ENCODE measurements around the gene TTC28.

The TTC28 gene

DNA sequence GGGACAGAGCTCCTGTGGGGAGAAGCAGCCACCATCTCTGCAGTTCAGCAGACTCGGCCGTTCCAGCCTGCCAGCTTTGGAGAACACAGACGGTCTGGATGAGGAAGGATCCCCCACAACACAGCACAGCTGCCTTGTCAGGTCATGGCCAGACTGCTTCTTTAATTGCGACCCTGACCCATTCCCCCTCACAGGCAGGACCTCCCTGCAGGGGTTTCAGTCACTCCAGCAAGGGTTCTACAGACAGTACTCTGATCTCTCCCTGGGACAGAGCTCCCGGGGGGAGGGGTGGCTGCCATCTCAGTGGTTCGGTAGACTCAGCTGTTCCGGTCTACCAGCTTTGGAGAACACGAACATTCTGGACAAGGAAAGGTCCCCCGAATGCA is 173.5 kb downstream of the TTC28 start:
- ChIA-PET CTCF (no interaction called here), POLR2A (interaction anchor here (0.5 kb wide), 1 partner anchor 1398 kb away, joined by 3 read pairs; no protein-coding TSS in a partner anchor)
- no peaks in the 10 kb centered on the region for H3K36me3 ChIP-seq (ENCODE audit: control insufficient read depth in 2 of 2, insufficient read depth in 1 of 2, low read length in 2 of 2)
- TF ChIP-seq ZNF138 (tag by site-specific recombination; IDR thresholded peaks at IDR 0.05; ENCODE audit: borderline replicate concordance) (no peak), ZNF747 (tag by site-specific recombination; IDR thresholded peaks at IDR 0.05) (no peak), ZNF146 (tag by site-specific recombination; IDR thresholded peaks at IDR 0.05) (no peak), ZNF701 (tag by site-specific recombination; IDR thresholded peaks at IDR 0.05) (no peak), PRDM1 (tag by site-specific recombination; IDR thresholded peaks at IDR 0.05) (no peak), ZNF48 (tag by site-specific recombination; IDR thresholded peaks at IDR 0.05) (no peak), SCRT2 (tag by site-specific recombination; IDR thresholded peaks at IDR 0.05) (no peak), ZNF184 (tag by site-specific recombination; IDR thresholded peaks at IDR 0.05) (no peak), GLIS1 (tag by site-specific recombination; IDR thresholded peaks at IDR 0.05) (no peak), ZNF16 (tag by site-specific recombination; IDR thresholded peaks at IDR 0.05; ENCODE audit: low read depth) (no peak)
- H3K4me1 ChIP-seq (ENCODE audit: control insufficient read depth, insufficient read depth, low read length), result no peaks in the 10 kb centered on the region
- no peaks in the 10 kb centered on the region for H3K9me3 ChIP-seq (ENCODE audit: control insufficient read depth, insufficient read depth, low read depth, low read length)
- H3K4me3 ChIP-seq (ENCODE audit: low read depth, low read length), result no peak overlapping the region
- H3K27ac ChIP-seq (ENCODE audit: extremely low read depth, low read depth, low read length), result no peak overlapping the region

DNA sequence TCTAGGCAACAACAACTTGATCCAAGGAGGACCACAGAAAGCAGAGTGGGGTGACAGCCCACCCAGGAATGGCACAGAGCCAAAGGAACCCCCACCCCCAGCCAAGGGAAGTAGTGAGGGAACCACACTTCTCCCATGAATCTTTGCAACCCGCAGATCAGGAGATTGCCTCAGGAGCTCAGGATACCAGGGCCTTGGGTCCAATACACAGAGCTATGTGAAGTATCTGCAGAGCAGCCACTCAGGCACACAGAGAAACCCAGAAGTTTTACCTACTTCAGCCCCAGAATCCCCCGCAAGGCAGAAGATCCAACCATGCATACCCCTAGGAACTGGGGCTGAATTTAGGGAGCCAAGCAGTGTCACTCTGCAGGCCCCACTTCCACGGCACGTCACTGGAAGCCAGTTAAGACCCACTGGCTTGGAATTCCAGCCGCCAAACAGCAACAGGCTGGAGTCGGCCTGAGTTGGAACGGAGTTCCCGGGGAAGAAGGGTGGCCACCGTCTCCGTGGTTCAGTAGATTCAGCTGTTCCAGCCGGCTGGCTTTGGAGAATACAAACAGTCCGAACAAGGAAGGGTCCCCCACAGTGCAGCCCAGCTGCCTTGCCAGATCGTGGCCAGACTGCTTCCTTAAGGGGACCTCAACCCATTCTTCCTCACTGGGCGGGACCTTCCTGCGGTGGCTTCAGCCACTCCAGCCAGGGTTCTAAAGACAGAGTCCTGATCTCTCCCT is 174.1 kb downstream of the TTC28 start:
- ChIA-PET CTCF (no interaction called here), POLR2A (no interaction called here)
- Histone ChIP-seq H3K9me3 (ENCODE audit: control insufficient read depth, insufficient read depth, low read depth, low read length) (no peaks in the 10 kb centered on the region), H3K4me1 (ENCODE audit: control insufficient read depth, insufficient read depth, low read length) (no peaks in the 10 kb centered on the region), H3K27ac (ENCODE audit: extremely low read depth, low read depth, low read length) (no peak overlapping the region), H3K36me3 (ENCODE audit: control insufficient read depth in 2 of 2, insufficient read depth in 1 of 2, low read length in 2 of 2) (no peaks in the 10 kb centered on the region), H3K4me3 (ENCODE audit: low read depth, low read length) (no peak overlapping the region)
- TF ChIP-seq, protein P1, sequence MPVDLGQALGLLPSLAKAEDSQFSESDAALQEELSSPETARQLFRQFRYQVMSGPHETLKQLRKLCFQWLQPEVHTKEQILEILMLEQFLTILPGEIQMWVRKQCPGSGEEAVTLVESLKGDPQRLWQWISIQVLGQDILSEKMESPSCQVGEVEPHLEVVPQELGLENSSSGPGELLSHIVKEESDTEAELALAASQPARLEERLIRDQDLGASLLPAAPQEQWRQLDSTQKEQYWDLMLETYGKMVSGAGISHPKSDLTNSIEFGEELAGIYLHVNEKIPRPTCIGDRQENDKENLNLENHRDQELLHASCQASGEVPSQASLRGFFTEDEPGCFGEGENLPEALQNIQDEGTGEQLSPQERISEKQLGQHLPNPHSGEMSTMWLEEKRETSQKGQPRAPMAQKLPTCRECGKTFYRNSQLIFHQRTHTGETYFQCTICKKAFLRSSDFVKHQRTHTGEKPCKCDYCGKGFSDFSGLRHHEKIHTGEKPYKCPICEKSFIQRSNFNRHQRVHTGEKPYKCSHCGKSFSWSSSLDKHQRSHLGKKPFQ (tag by site-specific recombination; IDR thresholded peaks at IDR 0.05), result no peak
- no peak for TF ChIP-seq ZNF350 (tag by site-specific recombination; IDR thresholded peaks at IDR 0.05)
- TF ChIP-seq, protein P2, sequence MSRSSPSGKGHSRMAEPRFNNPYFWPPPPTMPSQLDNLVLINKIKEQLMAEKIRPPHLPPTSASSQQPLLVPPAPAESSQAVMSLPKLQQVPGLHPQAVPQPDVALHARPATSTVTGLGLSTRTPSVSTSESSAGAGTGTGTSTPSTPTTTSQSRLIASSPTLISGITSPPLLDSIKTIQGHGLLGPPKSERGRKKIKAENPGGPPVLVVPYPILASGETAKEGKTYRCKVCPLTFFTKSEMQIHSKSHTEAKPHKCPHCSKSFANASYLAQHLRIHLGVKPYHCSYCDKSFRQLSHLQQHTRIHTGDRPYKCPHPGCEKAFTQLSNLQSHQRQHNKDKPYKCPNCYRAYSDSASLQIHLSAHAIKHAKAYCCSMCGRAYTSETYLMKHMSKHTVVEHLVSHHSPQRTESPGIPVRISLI (tag by site-specific recombination; IDR thresholded peaks at IDR 0.05), result no peak
- no peak for TF ChIP-seq ZSCAN30 (tag by site-specific recombination; IDR thresholded peaks at IDR 0.05)
- TF ChIP-seq, protein P3, sequence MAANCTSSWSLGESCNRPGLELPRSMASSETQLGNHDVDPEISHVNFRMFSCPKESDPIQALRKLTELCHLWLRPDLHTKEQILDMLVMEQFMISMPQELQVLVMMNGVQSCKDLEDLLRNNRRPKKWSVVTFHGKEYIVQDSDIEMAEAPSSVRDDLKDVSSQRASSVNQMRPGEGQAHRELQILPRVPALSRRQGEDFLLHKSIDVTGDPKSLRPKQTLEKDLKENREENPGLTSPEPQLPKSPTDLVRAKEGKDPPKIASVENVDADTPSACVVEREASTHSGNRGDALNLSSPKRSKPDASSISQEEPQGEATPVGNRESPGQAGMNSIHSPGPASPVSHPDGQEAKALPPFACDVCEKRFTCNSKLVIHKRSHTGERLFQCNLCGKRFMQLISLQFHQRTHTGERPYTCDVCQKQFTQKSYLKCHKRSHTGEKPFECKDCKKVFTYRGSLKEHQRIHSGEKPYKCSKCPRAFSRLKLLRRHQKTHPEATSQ (tag by site-specific recombination; IDR thresholded peaks at IDR 0.05), result no peak
- no peak for TF ChIP-seq ZNF624 (tag by site-specific recombination; IDR thresholded peaks at IDR 0.05)
- no peak for TF ChIP-seq YY1 (tag by site-specific recombination; IDR thresholded peaks at IDR 0.05)
- TF ChIP-seq, protein P4, sequence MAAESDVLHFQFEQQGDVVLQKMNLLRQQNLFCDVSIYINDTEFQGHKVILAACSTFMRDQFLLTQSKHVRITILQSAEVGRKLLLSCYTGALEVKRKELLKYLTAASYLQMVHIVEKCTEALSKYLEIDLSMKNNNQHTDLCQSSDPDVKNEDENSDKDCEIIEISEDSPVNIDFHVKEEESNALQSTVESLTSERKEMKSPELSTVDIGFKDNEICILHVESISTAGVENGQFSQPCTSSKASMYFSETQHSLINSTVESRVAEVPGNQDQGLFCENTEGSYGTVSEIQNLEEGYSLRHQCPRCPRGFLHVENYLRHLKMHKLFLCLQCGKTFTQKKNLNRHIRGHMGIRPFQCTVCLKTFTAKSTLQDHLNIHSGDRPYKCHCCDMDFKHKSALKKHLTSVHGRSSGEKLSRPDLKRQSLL (tag by site-specific recombination; IDR thresholded peaks at IDR 0.05), result no peak
- TF ChIP-seq, protein P5, sequence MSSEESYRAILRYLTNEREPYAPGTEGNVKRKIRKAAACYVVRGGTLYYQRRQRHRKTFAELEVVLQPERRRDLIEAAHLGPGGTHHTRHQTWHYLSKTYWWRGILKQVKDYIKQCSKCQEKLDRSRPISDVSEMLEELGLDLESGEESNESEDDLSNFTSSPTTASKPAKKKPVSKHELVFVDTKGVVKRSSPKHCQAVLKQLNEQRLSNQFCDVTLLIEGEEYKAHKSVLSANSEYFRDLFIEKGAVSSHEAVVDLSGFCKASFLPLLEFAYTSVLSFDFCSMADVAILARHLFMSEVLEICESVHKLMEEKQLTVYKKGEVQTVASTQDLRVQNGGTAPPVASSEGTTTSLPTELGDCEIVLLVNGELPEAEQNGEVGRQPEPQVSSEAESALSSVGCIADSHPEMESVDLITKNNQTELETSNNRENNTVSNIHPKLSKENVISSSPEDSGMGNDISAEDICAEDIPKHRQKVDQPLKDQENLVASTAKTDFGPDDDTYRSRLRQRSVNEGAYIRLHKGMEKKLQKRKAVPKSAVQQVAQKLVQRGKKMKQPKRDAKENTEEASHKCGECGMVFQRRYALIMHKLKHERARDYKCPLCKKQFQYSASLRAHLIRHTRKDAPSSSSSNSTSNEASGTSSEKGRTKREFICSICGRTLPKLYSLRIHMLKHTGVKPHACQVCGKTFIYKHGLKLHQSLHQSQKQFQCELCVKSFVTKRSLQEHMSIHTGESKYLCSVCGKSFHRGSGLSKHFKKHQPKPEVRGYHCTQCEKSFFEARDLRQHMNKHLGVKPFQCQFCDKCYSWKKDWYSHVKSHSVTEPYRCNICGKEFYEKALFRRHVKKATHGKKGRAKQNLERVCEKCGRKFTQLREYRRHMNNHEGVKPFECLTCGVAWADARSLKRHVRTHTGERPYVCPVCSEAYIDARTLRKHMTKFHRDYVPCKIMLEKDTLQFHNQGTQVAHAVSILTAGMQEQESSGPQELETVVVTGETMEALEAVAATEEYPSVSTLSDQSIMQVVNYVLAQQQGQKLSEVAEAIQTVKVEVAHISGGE (tag by site-specific recombination; conservative IDR thresholded peaks at IDR 0.05; ENCODE audit: low read depth), result no peak
- TF ChIP-seq ZNF596 (tag by site-specific recombination; IDR thresholded peaks at IDR 0.05), result no peak

Data from HEK293 (cell line).